Adrenal gland (tissue), 12 donors: Measurements from ENCODE around the gene ATF6. TPM values are rescaled to one million over a fixed set of nuclear protein-coding genes. Genes with fewer than 3 reads are reported as not detected.

ENCODE experiments used
- DNase-seq, 7 donors: peaks; one replicate each; pipeline ENCODE4 v3.0.0-alpha.2; 2019 to 2020
- H3K27ac ChIP-seq, 5 donors: fragments of 200-600 bp; sonication (generic) in 4 of 5; 1 replicate in 3 of 5; 2 replicates in 2 of 5; pipeline versions ENCODE4 v1.5.1 to v1.8.0; 2016 to 2020; ENCODE audit warnings: mild to moderate bottlenecking in 1 of 5
- H3K27me3 ChIP-seq: fragments of 200-600 bp; 2 replicates; pipeline ENCODE4 v1.8.0; 2021
- H3K36me3 ChIP-seq, 2 donors: fragments of 200-600 bp; replicated peaks in 1 of 2; 1 replicate in 1 of 2; 2 replicates in 1 of 2; pipeline versions ENCODE4 v1.5.1 to v1.8.0; 2018 to 2022
- H3K4me1 ChIP-seq, 2 donors: fragments of 200-600 bp; replicated peaks in 1 of 2; 1 replicate in 1 of 2; 2 replicates in 1 of 2; pipeline versions ENCODE4 v1.5.1 to v1.8.0; 2018 to 2021
- H3K4me3 ChIP-seq, 4 donors: fragments of 200-600 bp; sonication (generic) in 3 of 4; one replicate each; pipeline ENCODE4 v1.5.1; 2016 to 2018
- H3K9me3 ChIP-seq, 3 donors: fragments of 200-600 bp; sonication (generic) in 1 of 3; replicated peaks in 1 of 3; 1 replicate in 2 of 3; 2 replicates in 1 of 3; pipeline versions ENCODE4 v1.5.1 to v1.8.0; 2016 to 2021
- POLR2A ChIP-seq, 2 donors: fragments of 450-650 bp; IDR thresholded peaks; one replicate each; pipeline ENCODE4 v1.6.1; 2017; ENCODE audit warnings: antibody characterized with exemption in 2 of 2, mild to moderate bottlenecking in 2 of 2, moderate library complexity in 1 of 2
- WGBS, 4 donors: extraction: QIAGEN DNeasy Blood & Tissue Kit in 2 of 4; methylation state at CpG; one replicate each; pipeline versions ENCODE4 v1.1.5 to v1.1.7; 2013 to 2017; 5-methylcytosine and 5-hydroxymethylcytosine counted together
- intact Hi-C, 2 donors: fragments of 100-400 bp; cut with DNase I; formaldehyde crosslinking; loops; one replicate each; pipeline versions ENCODE4 v1.14.1 to v1.15.0; 2022 to 2023
- polyA plus RNA-seq, 3 donors: library from polyadenylated mRNA; stranded (reverse); fragments of 200-250 nt in 2 of 3; fragments of 350-450 nt in 1 of 3; fragmentation: Illumina TruSeq in 1 of 3; extraction: RNeasy Lipid Tissue Mini Kit (QIAGEN cat#74804) in 1 of 3; gene quantifications; one replicate each; pipeline ENCODE4 v1.2.3, GENCODE V29; 2013 to 2014
- total RNA-seq, 9 donors: library from RNA; depleted of rRNA in 4 of 9; stranded (reverse); fragments of >200 nt in 4 of 9; fragments of 120-200 nt in 1 of 9; fragmentation: NEBNext Ultra II Directional in 1 of 9; extraction: Animal tissue kit (Norgen Biotek cat#: 25700) in 1 of 9; gene quantifications; one replicate each; pipeline versions ENCODE4 v1.1.0 to v1.2.4, GENCODE V29; 2013 to 2023
- TF ChIP-seq, protein P1 (sequence below), 6 experiments: fragments of 450-650 bp in 4 of 6; fragments of 200-600 bp in 2 of 6; sonication (generic) in 1 of 6; IDR thresholded peaks; 1 replicate in 5 of 6; 2 replicates in 1 of 6; pipeline versions ENCODE4 v1.5.1 to v1.8.0; 2016 to 2021; ENCODE audit warnings: antibody characterized with exemption in 6 of 6, mild to moderate bottlenecking in 2 of 6, moderate library complexity in 1 of 6
- donor health status: healthy with polysubstance abuse.
- donor health status: Bipolar disorder and iron deficiency.
- donor health status: DM: yes; HTN: yes; CAD: no.
- donor health status: DM: no; HTN: no; CAD: no.
- donor health status: DM: no; HTN: no; CAD: no.
- donor health status: DM: yes; HTN: yes; CAD: no.

The ATF6 gene
- total and polyA plus RNA-seq, 12 donors: 3.5 to 34.2 (median 28.0) TPM

DNA sequence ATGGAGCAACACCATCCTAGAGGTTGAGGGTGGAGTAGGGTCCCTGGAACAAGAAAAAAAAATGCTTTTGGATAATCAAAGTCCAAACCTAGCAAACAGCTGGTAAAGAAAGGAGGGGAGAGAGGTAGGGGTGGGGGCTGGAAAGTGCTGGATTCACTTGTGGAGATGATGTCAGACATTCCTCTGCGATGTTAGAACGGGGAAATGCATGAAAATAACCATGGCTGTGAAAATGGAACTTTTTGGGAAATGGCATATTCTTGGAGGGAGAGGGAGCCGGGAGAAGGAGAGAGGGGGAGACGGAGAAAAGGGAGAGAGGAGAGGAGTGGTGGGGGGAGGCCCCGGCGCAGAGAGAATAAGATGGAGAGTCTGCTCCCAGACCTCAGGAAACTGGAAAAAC lies 203.9 kb downstream of the ATF6 start:
- no peaks in the 10 kb centered on the region for H3K4me1 ChIP-seq
- intact Hi-C loops: no loop called here
- no peaks in the 10 kb centered on the region for H3K36me3 ChIP-seq
- no peak overlapping the region for H3K27ac ChIP-seq
- no peak for DNase-seq
- TF ChIP-seq POLR2A (IDR thresholded peaks at IDR 0.05): no peak
- TF ChIP-seq, protein P1, sequence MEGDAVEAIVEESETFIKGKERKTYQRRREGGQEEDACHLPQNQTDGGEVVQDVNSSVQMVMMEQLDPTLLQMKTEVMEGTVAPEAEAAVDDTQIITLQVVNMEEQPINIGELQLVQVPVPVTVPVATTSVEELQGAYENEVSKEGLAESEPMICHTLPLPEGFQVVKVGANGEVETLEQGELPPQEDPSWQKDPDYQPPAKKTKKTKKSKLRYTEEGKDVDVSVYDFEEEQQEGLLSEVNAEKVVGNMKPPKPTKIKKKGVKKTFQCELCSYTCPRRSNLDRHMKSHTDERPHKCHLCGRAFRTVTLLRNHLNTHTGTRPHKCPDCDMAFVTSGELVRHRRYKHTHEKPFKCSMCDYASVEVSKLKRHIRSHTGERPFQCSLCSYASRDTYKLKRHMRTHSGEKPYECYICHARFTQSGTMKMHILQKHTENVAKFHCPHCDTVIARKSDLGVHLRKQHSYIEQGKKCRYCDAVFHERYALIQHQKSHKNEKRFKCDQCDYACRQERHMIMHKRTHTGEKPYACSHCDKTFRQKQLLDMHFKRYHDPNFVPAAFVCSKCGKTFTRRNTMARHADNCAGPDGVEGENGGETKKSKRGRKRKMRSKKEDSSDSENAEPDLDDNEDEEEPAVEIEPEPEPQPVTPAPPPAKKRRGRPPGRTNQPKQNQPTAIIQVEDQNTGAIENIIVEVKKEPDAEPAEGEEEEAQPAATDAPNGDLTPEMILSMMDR (IDR thresholded peaks at IDR 0.05): no peak
- no peak overlapping the region for H3K4me3 ChIP-seq
- H3K9me3 ChIP-seq: no peaks in the 10 kb centered on the region
- H3K27me3 ChIP-seq: no peaks in the 10 kb centered on the region
- 79 to 86% (median 85%) methylated on average over 6 of the region's 6 CpGs for WGBS, 4 donors

DNA sequence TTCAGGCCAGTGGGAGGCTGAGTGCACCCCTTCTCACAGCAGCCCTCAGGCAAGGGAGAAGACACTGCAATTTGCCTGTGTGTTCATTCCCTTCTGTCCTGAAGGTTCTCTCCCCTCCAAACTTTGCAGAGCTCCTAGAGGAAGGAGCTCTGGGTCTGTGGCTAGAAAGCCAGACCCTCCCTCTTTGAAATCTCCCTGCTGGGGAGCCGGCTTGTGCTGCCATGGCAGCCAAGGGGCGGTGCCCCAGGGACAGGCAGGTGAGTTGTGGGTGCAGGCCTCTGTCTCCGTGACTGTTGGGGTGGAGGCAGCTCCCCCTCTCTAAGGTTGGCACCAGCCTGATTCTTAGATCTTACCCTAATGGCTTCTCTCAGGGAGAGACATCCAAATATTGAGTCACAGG lies 204.5 kb downstream of the ATF6 start:
- WGBS, 4 donors: 70 to 92% (median 77%) methylated on average over 2 to 3 of the region's 3 CpGs
- intact Hi-C loops: no loop called here
- TF ChIP-seq POLR2A (IDR thresholded peaks at IDR 0.05): no peak
- TF ChIP-seq, protein P1 (IDR thresholded peaks at IDR 0.05): no peak

DNA sequence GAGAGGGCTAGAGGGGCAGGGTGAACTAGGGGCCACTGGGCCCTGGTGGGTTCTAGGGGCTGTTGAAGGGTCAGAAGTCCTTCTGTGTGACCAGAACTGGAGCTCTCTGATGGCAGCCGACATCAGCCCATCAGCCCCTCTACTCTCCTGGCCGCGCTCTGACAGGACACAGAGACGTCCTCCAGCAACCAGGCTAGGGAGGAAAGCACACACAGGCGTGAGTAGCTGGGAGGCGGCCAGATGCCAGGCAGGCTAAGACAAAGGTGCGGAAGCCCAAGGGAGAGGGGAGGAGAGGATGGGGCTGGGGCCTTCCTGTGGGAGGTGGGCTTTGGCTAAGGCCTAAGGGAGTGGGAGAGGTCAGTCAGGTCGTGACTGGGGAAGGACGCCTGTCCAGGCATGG lies 206.7 kb downstream of the ATF6 start:
- H3K4me1 ChIP-seq: no peaks in the 10 kb centered on the region
- no peaks in the 10 kb centered on the region for H3K36me3 ChIP-seq
- intact Hi-C loops: no loop called here
- H3K9me3 ChIP-seq: no peaks in the 10 kb centered on the region
- no peak for TF ChIP-seq POLR2A (IDR thresholded peaks at IDR 0.05)
- TF ChIP-seq, protein P1 (IDR thresholded peaks at IDR 0.05): no peak
- no peak for DNase-seq
- no peak overlapping the region for H3K4me3 ChIP-seq
- H3K27ac ChIP-seq: no peak overlapping the region
- 75 to 93% (median 81%) methylated on average over 9 of the region's 9 CpGs for WGBS, 4 donors
- H3K27me3 ChIP-seq: no peaks in the 10 kb centered on the region

More for the DNA sequence above, 204.5 kb downstream of the ATF6 start:
- no peaks in the 10 kb centered on the region for H3K9me3 ChIP-seq
- no peaks in the 10 kb centered on the region for H3K36me3 ChIP-seq
- no peaks in the 10 kb centered on the region for H3K27me3 ChIP-seq
- H3K4me1 ChIP-seq: no peaks in the 10 kb centered on the region
- no peak overlapping the region for H3K27ac ChIP-seq
- no peak overlapping the region for H3K4me3 ChIP-seq
- no peak for DNase-seq

DNA sequence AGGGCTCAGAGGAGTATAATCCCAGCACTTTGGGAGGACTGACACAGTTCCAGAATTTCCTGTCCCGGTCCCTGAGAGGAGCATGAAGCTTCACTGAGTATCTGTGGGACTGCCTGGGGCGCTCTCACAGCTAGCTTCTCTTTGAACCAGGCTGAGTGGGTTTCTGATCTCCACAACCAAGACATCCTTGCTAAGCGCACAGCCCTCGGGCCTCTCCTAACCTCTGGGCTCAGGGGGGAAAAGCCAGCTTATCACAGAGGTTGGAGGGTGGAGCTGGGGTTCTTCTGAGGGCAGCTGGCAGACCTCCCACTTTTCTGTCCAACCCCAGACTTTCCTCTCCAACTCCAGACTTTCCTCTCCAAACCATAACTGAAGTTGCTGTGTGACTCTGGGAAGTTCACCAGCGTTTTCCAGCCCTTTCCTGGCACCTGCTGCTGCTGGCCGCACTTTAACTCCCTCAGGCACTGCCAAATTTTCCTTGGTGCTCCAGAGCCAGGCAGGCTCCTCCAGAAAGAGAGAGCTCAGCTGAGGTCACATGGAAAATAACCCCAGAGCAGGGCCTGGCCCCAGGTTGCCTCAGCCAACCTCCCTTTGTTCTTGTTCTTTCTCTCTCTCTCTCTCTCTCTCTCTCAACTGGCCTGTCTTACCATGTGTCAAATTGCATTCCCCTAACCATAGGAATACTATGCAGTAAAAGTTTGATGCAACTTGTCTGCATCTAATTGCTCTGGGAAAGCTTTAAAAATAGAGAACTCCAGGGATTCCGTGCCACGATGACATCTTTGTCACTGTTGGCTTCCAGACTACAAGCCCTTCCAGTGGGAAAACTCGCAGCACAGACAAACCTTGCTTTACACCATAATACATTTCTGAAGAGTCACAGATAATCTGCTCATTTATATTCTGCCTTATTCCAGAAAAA lies 208.1 kb downstream of the ATF6 start:
- intact Hi-C loops: no loop called here
- WGBS, 4 donors: 62 to 83% (median 72%) methylated on average over 8 to 9 of the region's 9 CpGs
- no peaks in the 10 kb centered on the region for H3K27me3 ChIP-seq

More for the DNA sequence above, 208.1 kb downstream of the ATF6 start:
- Histone ChIP-seq H3K36me3 (no peaks in the 10 kb centered on the region), H3K9me3 (no peaks in the 10 kb centered on the region), H3K27ac (no peak overlapping the region), H3K4me3 (no peak overlapping the region), H3K4me1 (no peaks in the 10 kb centered on the region)
- peak in 2 of 7 donors; percentile 9 to 33 for DNase-seq
- TF ChIP-seq, protein P1 (IDR thresholded peaks at IDR 0.05): no peak
- TF ChIP-seq POLR2A (IDR thresholded peaks at IDR 0.05): no peak
